ENCODE data around the gene PRKD3. TPM values are rescaled to one million over a fixed set of nuclear protein-coding genes. Genes with fewer than 3 reads are reported as not detected.

Gene PRKD3
- total and polyA plus RNA-seq, 2 donors (not counting 3 experiments of a cell fraction or from before 2014, with no cell fraction given) = 14.9 to 47.3 TPM

DNA sequence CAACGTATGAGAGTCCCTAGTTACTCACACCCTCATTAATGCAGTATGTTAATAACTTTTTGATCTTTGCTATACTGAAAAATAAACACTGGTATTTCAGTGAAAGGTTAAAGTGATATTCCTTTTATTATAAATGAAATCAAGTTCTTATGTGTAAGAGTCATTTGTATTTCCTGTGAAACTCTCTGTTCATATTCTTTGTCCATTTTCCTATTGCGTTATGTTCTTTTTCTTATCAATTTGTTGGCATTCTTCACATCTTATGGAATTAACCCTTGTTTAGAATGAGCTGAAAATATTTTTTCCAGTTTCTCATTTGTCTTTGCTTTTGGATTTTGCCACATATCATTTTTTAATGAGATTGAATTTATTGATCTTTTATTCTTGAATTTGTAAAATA, 48.3 kb downstream of the PRKD3 start:
- CTCF ChIA-PET = no interaction called here
- H3K4me1 ChIP-seq (ENCODE audit: control insufficient read depth, extremely low read depth, insufficient read depth, low read length) = no peaks in the 10 kb centered on the region
- FAIRE-seq (no peak), DNase-seq (ENCODE audit: low read depth, low spot score) (no peak)
- no peak overlapping the region for H3K27ac ChIP-seq (ENCODE audit: insufficient read depth, low read depth, low read length)
- H3K9ac ChIP-seq (replicated peaks; ENCODE audit: extremely low read depth, insufficient read depth, low read length) = no peak overlapping the region
- peaks cover 5 to 15% of the 10 kb centered on the region in 2 experiments for H3K36me3 ChIP-seq (ENCODE audit: control insufficient read depth in 2 of 2, extremely low read depth in 1 of 2, insufficient read depth in 2 of 2, low read length in 2 of 2)
- H3K79me2 ChIP-seq (ENCODE audit: control insufficient read depth, insufficient read depth, low read length) = no peaks in the 10 kb centered on the region
- H3K4me2 ChIP-seq (ENCODE audit: insufficient read depth, low read length) = no peak overlapping the region
- intact Hi-C loops (cut with micrococcal nuclease) (no loop called here), dilution Hi-C loops (cut with MboI; ENCODE audit: extremely low pct_ligation_motif_present, low sequenced_read_pairs) (no loop called here)
- H2AFZ ChIP-seq (ENCODE audit: low read depth, low read length) = no peak overlapping the region
- no peaks in the 10 kb centered on the region for H3K9me3 ChIP-seq (replicated peaks; ENCODE audit: control insufficient read depth, insufficient read depth, low read length)
- H3K9me1 ChIP-seq (replicated peaks; ENCODE audit: control insufficient read depth, extremely low read depth, insufficient read depth, low read length) = no peaks in the 10 kb centered on the region
- H3K4me3 ChIP-seq (replicated peaks in 1 of 3; ENCODE audit: insufficient read depth in 1 of 3, low read depth in 1 of 3, low read length in 3 of 3) = no peak overlapping the region
- TF ChIP-seq GATA2 (IDR thresholded peaks at IDR 0.05; ENCODE audit: insufficient read depth, insufficient read length, low read depth, low read length) (no peak), FOS (IDR thresholded peaks at IDR 0.05; ENCODE audit: borderline replicate concordance, insufficient read depth, low read length) (no peak), EZH2 (IDR thresholded peaks at IDR 0.05; ENCODE audit: borderline replicate concordance, low read depth, low read length, severe bottlenecking) (no peak), JUN (IDR thresholded peaks at IDR 0.05; ENCODE audit: borderline replicate concordance, insufficient read depth, insufficient read length, low read depth) (no peak), POLR2A (IDR thresholded peaks at IDR 0.05; ENCODE audit: low read depth, low read length) (no peak), MYC (IDR thresholded peaks at IDR 0.05; ENCODE audit: low read depth, low read length) (no peak), MAX (IDR thresholded peaks at IDR 0.05; ENCODE audit: insufficient read depth, insufficient read length) (no peak), POLR2AphosphoS5 (IDR thresholded peaks at IDR 0.05; ENCODE audit: insufficient read depth, low read depth, low read length) (no peak)
- TF ChIP-seq, protein P1, sequence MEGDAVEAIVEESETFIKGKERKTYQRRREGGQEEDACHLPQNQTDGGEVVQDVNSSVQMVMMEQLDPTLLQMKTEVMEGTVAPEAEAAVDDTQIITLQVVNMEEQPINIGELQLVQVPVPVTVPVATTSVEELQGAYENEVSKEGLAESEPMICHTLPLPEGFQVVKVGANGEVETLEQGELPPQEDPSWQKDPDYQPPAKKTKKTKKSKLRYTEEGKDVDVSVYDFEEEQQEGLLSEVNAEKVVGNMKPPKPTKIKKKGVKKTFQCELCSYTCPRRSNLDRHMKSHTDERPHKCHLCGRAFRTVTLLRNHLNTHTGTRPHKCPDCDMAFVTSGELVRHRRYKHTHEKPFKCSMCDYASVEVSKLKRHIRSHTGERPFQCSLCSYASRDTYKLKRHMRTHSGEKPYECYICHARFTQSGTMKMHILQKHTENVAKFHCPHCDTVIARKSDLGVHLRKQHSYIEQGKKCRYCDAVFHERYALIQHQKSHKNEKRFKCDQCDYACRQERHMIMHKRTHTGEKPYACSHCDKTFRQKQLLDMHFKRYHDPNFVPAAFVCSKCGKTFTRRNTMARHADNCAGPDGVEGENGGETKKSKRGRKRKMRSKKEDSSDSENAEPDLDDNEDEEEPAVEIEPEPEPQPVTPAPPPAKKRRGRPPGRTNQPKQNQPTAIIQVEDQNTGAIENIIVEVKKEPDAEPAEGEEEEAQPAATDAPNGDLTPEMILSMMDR (IDR thresholded peaks at IDR 0.05; ENCODE audit: extremely low read depth in 1 of 2, insufficient read depth in 1 of 2, low read depth in 1 of 2, low read length in 2 of 2) = no peak
- POLR2A ChIA-PET = no interaction called here
- BruUV-seq (replicated peaks) = no TSS peak
- H4K20me1 ChIP-seq (replicated peaks; ENCODE audit: control insufficient read depth, extremely low read depth, insufficient read depth, low read length) = no peaks in the 10 kb centered on the region
- no peaks in the 10 kb centered on the region for H3K27me3 ChIP-seq (ENCODE audit: control insufficient read depth in 2 of 2, insufficient read depth in 2 of 2, low read length in 2 of 2)

Small RNA genes lying within 50 kb of the gene (small RNA-seq; reads per million reads assigned to genes)
- not detected for gene RNU6-939P (ENCODE audit: insufficient read depth, insufficient read length, low read depth, low replicate concordance)

Other genes starting within 250 kb of the PRKD3 start
- 19.4 and 22.5 TPM in 2 replicates for gene HEATR5B, start 240.5 kb downstream of the PRKD3 start, total RNA-seq
- gene HEATR5B, start 240.5 kb downstream of the PRKD3 start, polyA plus RNA-seq = 14.0 and 16.1 TPM in 2 replicates
- 10.2 and 12.1 TPM in 2 replicates for gene GPATCH11, start 240.3 kb downstream of the PRKD3 start, total RNA-seq
- 1.4 and 2.1 TPM in 2 replicates for gene GPATCH11, start 240.3 kb downstream of the PRKD3 start, polyA plus RNA-seq
- 39.6 and 41.1 TPM in 2 replicates for gene EIF2AK2, start 167.9 kb downstream of the PRKD3 start, total RNA-seq
- 7.9 and 8.0 TPM in 2 replicates for gene EIF2AK2, start 167.9 kb downstream of the PRKD3 start, polyA plus RNA-seq
- not detected in 2 replicates for gene SULT6B1, start 136.2 kb downstream of the PRKD3 start, total RNA-seq
- not detected in 2 replicates for gene SULT6B1, start 136.2 kb downstream of the PRKD3 start, polyA plus RNA-seq
- 36.3 and 41.5 TPM in 2 replicates for gene CEBPZOS, start 128.3 kb downstream of the PRKD3 start, total RNA-seq
- gene CEBPZOS, start 128.3 kb downstream of the PRKD3 start, polyA plus RNA-seq = 24.8 and 29.1 TPM in 2 replicates
- gene CEBPZ, start 93.2 kb downstream of the PRKD3 start, total RNA-seq = 36.7 and 46.9 TPM in 2 replicates
- gene CEBPZ, start 93.2 kb downstream of the PRKD3 start, polyA plus RNA-seq = 1.7 and 3.6 TPM in 2 replicates
- gene NDUFAF7, start 93.2 kb downstream of the PRKD3 start, total RNA-seq = 17.7 and 23.4 TPM in 2 replicates
- gene NDUFAF7, start 93.2 kb downstream of the PRKD3 start, polyA plus RNA-seq = 10.8 and 11.6 TPM in 2 replicates
- 12.8 and 14.3 TPM in 2 replicates for gene QPCT, start 19.8 kb upstream of the PRKD3 start, total RNA-seq
- 17.2 and 20.6 TPM in 2 replicates for gene QPCT, start 19.8 kb upstream of the PRKD3 start, polyA plus RNA-seq